Fibroblast of peridontal ligament (primary cell): ENCODE results near the gene PRSS33.

Experiments used
- DNase-seq: peaks from one replicate; pipeline ENCODE4 v3.0.0-alpha.2; 2010; ENCODE audit errors: extremely low read depth

The PRSS33 gene, protein sequence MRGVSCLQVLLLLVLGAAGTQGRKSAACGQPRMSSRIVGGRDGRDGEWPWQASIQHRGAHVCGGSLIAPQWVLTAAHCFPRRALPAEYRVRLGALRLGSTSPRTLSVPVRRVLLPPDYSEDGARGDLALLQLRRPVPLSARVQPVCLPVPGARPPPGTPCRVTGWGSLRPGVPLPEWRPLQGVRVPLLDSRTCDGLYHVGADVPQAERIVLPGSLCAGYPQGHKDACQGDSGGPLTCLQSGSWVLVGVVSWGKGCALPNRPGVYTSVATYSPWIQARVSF

DNA sequence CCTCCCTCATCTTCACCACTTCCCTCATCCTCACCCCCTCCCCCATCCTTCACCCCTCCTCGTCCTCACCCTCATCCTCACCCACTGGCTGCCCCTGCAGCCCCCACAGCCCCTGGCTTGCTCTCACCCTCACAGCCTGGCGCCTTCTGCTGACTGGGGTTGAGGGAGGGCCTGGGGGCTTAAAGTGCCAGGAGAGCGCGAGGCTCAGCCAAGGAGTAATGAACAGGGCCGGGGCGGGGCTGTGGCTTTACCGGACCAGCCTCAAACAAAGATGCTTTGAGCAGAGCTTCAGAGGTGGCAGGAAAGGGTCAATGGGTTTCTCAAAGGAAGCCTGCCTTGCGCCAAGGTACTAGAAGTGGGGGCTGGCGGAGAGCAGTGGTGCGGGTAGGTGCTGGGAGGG, at the start of gene PRSS33:
PRSS33 (minus strand) TSS at position 155 of the 400 bp plus-strand sequence. CDS start 1,013 bp downstream, outside the sequence.
- DNase-seq = no peak

DNA sequence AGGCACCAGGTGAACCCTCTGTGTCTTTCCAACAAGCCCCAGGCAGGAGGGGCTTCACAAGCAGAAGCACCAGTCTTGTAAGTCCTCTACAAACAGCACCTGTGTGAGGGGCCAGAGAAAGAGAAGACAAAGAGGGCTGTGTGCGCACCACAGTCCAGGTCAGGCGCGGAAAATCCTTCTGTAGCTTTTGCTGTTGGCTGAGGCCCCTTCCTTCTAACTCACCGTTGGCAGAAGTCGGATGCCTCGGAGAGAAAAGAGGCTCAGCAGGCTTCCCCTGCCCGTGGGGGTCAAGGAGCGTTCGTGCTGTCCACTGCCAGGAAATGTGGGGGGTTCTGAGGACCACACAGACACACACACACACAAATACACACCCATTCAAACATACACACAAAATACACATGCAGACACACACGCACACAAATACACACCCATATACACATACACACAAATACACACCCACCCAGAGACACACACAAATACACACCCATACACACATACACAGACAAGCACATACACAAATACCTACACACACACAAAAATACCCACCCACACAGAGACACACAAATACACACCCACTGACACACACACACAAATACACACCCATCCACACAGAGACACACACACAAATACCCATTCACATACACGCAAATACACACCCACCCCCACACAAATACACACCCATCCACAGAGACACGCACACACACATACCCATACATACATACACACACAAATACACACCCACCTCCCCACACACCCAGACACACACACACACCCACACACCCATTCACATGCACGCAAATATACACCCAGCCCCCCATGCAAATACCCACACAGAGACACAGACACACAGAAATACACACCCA, 49.5 kb upstream of the PRSS33 start:
- DNase-seq = no peak

DNA sequence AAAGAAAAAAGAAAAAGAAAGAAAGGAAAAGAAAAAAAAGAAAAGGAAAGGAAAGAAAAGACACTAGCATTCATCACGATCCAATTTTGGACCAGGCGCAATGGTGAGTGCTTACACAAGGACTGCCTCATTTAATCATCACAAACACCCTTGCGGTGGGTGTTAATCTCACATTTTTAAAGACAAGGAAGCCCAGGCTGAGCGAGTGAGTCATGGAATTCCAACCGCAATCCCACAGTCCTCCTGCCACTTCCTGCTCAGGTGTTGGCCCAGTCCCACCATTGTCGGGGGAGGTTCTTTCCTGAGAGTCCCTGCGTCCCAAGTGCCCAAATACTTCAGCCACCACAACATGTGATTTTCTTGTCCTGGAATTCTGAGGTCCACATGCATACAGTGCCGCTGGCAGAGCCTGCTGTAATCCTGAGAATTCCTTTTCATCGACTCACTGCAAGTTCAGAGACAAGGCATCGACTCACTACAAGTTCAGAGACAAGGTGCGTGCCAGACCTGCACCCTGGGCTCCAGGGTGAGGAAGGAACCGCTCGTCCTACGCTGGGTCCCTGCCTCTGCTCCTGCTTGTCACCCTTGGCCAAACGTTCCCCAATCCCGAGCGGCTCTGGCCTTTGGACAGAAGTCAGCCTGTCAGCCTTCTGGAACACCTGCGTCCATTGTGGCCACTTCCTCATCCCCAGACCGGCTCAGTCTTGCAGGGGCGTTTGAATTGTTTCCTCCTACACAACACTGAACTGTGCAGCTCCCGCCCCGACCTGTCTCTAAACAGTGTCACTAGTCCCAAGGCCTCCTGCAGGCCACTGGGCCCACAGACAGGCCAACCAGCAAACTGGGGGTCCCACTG, 48.5 kb upstream of the PRSS33 start:
- DNase-seq = peak; percentile 80

DNA sequence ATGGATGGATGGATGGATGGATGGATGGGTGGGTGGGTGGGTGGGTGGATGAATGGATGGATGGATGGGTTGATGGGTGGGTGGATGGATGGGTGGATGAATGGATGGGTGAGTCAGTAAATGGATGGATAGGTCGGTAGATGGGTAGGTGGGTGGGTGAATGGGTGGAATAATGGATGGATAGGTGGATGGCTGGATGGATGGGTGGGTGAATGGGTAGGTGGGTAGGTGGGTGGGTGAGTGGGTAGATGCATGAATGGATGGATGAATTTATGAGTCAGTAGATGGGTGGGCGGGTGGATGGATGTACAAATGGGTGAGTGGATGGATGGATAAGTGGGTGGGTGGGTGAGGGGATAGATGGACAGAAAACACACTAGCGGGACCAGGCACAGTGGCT, 47.6 kb upstream of the PRSS33 start:
- no peak for DNase-seq

DNA sequence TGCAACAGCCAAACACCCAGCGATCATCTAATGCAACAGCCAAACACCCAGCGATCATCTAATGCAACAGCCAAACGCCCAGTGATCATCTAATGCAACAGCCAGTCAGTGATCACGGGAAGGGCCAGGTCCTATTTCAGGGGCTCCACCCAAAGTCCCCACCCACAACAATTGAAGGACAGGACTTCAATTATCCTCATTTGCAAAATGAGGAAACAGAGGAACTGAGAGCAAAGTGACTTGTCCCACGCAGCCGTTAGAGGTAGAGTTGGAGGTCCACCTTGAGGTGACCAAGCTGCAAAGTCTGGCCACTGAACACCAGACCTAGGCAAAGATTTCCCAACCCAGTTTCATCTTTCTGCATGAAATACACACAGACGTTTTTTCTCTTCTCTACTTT, 46.4 kb upstream of the PRSS33 start:
- DNase-seq = no peak

DNA sequence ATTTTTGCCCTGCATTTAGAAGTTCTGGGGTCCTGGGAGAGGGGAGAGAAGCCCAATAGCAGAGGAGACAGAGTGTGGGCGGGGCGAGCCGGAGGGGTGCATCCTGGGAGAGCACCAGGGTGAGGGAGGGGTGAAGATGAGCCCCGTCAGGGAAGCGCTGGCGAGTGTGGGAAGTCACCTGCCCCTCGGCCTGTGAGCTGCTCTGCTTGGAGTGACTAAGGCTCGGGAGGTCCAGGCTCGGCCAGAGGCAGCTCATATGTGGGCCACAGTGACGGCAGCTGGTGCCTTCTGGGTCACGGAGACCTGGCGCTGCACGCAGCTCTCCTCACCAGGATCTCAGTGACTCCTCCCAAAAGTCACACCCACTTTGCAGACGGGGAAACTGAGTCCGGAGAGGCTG, 43.8 kb upstream of the PRSS33 start:
- no peak for DNase-seq

DNA sequence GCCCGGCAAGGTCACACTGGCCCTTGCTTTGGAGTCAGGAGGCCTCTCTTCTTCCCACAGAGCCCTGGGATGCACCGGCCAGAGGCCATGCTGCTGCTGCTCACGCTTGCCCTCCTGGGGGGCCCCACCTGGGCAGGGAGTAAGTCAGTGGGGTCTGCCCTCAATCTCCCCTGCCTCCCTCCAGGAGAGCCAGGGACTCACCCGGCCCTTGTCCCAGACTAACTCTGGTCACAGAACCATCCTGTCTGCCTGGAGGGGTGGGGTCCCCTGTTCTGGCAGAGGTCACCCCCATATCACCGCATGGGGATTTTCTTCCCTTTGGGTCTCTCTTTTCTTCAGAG, 43.0 kb upstream of the PRSS33 start:
- DNase-seq = no peak

DNA sequence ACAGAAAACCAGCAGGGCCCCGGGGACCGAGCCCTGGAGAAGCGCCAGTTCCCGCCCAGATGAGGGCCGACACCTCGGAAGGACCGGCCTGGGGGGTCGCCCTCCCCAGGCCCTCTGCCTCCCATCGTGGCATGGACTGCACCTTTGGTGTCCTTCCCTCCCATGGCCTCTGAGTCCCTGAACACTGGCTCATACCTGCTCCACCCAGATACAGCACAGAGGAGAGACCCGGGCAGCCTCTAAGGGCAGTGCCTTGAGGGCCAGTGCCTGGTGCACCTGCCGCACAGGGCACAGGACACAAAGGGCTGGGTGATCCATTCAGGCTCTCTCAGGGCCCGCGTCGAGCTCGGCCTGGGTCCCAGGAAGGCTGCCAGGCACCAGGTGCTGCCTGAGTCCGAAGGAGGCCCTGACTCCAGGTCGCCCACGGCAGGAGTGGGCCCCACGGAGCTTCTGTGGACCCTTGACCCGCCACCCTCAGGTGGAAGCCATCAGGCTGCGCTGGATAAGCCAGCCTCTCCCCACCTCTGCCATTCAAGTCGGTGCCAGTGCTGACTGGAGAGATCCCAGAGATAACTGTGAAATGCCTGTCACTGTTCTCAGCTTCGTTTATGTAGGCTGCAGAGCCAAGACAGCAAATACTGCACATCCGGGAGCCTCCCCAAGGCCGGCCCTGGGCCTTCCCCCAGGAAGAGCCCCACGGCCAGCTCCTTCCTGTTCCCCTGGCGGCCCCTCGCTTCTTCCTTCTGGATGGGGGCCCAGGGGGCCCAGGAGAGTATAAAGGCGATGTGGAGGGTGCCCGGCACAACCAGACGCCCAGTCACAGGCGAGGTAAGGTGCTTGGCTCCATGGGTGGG, 42.4 kb upstream of the PRSS33 start, which contains the start of gene ZG16B:
ZG16B (plus strand) TSS at position 803 of the 854 bp plus-strand sequence. CDS start 139 bp downstream, outside the sequence.
- no peak for DNase-seq

DNA sequence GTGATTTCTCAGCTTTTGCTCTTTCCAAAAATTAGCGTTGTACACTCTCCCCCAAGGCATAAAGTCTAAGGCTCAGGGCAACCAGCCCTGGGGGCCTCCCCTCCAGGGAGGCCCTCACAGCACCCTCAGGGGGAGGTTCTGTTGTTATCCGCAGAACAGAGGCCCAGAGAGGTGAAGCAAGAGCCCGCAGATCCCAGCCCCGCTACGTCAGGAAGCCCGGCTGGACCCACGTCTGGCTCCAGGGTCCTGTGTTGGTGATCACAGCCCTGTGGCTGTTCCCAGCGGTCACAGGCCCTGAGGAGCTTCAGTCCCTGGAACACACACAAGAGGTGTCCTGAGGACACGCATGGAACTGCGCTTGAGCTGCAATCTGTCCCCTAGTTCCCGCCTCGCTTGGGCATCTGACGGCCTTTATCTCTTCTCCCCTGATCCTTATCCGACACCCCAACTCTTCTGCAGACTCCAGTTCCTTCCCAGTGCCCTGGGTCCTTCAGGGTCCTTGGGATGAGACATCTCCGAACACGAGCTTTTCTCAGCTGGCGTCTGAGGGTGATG, 41.6 kb upstream of the PRSS33 start:
- DNase-seq = no peak

DNA sequence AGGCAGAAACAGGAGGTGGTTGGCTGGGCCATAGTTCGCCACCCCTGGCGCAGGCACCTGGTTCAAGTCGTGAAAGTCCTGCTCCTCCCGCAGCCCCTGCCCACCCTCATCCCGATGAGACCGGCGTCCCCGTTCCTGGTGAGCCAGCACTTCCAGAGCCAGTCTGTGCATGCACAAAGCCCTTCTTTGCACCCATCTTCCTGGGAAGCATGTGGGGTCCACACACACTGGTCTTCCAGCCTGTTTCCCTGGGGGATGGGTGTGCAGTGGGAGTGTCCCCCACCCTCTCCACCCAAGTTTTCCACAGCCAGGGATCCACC, 41.1 kb upstream of the PRSS33 start:
- no peak for DNase-seq

DNA sequence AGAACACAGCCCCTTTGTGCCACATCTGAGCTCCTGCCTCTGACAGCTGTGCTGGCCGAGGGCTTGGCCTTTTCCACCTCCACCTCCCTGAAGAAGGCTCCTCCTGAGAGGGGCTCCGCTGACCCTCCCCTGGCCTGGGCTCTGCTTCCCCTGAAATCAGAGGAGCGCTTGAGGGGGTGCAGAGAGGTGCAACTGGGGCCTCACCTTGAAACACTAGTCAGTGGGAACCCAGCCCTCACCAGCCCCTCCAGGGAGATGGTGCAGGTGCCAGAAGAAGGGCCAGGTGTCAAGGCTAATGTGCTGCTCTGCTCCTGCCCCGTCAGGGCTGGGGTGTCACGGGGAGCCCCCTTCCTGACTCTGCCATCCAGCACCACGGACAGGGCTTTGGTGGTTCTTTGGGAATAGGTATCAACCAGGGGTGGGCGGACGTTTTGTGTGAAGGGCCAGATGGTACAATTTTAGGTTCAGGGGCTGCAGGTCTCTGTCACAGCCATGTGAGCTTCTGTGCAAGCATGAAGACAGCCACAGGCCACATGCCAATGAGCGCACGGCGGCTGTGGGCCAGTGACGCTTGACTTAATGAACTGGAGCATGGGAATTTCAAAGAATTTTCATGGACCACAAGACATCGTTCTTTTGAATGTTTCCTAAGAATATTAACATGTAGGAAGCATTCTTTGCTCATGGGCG, 40.6 kb upstream of the PRSS33 start:
- no peak for DNase-seq

DNA sequence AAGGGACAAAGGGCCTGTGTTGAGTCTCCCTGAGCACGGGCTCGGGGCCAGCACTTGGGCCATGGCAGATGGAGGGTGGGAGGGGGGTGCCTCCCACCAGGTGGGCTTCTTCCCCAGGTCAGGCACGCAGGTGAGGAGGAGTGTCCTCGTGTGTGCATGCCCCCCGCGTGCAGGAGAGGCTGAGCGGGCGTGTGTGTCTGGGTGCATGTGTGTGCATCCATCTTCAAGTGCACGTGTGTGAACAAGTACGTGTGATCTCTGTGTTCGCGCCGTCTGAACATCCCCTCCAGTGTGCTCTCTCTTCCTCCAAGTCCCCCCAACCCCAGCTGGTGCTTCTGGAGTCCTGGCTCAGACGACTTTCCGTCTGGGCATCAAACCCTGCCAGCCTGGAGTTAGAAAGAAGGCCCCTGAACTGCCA, 40.0 kb upstream of the PRSS33 start:
- DNase-seq = no peak

DNA sequence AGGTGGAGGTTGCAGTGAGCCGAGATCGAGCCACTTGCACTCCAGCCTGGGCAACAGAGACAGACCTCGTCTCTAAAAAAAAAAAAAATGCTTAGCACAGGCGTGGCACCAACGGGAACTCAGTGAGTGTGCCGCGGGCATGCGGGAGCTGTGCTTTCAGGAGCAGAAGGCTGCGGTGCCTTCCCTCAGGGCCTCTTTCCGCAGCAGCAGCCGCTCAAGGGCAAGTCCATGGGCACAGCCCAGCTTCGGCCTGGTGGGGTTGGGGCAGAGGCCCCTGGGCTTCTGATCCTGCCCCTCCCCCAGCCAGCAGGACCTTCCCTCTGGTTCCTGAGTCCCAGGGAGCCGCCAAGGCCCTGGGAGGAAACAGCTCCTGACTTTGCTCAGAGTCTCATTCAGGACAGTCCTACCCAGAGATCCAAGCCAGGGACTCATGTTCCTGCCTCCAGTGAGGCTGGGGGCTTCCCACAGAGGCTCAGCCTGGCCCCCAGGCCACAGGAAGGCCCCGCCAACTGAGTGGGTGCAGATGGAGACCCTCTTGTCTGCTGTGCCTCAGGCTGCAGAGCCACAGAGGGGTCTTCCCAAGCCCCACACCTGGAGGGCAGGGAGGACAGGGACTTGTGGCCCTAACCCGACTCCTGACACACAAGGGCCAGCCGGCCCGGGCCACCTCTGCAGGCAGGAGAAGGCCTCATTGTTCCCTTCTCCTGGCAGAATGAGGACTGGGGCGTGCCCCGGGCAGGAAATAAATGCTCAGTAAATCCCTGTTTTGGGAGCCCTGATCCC, 39.4 kb upstream of the PRSS33 start:
- no peak for DNase-seq

DNA sequence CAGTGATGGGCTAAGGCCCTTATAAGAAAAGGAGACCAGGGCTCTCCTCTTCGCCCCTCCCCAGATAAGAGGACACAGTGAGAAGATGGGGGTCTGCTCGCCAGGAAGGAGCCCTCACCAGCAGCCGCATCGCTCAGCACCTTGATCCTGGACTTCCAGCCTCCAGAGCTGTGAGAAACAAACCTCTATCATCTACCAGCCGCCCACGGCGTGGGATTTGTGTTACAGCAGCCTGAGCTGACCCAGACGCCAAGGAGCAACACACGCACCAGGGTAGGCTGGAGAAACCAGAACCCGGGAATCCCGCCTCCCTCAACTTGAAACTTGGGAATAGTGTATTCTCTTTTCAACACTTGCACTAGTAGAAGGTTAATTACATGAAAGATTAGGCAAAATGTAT, 38.5 kb upstream of the PRSS33 start:
- DNase-seq = no peak

DNA sequence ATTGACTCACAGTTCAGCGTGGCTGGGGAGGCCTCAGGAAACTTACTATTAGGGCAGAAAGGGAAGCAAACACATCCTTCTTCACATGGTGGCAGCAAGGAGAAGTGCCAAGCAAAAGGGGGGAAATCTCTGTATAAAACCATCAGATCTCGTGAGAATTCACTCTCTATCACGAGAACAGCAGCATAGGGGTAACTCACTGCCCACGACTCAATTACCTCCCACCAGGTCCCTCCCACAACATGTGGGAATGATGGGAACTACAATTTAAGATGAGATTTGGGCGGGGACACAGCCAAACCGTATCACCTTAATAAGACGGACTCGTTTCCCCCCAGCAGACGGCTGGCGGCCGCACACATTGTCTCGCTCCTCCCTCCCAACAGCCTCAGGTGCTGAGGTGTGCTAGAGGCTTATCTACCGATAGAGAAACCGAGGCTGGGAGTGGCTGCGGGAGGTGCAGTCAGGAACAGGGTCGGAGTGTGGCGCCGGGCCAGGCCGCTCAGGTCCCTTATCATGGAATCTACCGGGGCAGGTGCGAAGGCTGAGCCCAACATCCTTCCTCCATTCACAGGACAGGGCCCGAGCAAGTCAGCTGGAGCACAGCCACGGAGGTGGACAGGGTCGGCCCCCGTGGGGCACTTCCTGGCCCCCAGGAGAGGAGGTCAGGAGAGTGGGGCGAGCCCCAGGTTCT, 37.8 kb upstream of the PRSS33 start:
- no peak for DNase-seq

DNA sequence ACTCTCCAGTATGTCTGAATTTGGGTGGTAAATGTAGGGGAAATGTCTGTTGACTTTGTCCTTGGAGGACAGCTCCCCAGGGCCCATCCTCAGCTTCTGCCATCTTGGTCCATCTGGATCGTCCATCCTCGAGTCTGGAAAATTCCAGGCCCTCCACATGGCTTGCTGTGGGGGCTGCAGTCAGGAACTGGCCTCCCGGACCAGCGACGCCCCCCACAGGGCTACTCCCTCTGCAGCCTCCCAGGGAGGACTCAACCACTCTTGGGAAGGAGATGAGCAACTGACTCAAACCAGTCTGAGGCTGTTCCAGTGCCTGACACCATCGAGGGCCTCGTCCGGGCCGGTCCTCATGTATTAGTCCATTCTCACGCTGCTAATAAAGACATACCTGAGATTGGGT, 37.3 kb upstream of the PRSS33 start:
- DNase-seq = no peak

DNA sequence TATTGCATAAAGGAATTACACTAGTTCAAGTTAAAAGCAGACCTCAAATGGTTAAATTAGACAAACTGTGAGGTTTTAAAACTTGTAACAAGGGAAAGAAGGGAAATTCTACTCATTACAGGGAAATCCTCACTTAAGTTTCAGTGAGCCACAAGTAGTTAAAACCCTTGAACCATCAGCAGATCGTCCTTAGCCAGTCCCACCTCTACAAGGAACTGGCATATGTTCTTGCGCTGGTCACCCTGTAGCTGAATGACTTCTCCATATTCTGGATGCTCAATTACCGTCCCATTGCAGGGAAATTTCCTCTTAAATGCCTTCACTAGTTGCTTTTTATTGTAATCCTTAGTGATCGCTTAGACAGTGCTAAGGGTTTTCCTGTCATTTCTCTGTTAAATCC, 35.1 kb upstream of the PRSS33 start:
- DNase-seq = no peak

DNA sequence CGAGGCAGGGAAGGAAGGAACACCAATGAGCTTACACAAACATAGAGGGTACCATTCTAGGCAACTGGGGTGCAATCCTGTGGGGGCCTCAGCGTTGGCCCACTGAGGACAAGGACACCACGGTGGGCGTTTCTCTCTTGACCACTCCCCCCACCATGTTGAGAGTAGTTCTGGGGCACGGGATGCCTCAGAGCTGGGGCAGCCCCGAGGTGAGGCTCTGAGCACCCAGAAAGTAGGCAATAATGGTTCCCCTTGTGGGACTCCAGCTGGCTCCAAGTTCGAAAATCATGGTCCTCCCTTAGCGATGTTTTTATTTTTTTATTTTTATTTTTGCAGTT, 34.8 kb upstream of the PRSS33 start:
- DNase-seq = no peak

DNA sequence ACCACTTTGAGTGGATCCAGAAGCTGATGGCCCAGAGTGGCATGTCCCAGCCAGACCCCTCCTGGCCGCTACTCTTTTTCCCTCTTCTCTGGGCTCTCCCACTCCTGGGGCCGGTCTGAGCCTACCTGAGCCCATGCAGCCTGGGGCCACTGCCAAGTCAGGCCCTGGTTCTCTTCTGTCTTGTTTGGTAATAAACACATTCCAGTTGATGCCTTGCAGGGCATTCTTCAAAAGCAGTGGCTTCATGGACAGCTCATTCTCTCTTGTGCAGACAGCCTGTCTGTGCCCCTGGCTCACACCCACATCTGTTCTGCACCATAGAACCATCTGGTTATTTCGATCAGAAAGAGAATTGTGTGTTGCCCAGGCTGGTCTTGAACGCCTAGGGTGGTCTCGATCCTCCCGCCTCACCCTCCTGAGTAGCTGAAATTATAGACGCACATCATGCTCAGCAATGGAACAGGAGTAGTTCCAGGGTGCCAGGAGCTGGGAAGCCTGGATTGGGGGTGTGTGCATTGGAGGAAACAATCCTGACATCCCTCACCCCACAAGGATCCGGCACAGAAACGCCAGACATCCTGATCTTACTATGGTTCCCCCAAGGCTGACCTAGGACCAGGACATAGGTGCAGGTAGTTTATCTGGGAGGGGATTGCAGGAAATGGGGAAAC, 34.3 kb upstream of the PRSS33 start:
- no peak for DNase-seq
